Measurements from ENCODE around the gene AHCY.

DNA sequence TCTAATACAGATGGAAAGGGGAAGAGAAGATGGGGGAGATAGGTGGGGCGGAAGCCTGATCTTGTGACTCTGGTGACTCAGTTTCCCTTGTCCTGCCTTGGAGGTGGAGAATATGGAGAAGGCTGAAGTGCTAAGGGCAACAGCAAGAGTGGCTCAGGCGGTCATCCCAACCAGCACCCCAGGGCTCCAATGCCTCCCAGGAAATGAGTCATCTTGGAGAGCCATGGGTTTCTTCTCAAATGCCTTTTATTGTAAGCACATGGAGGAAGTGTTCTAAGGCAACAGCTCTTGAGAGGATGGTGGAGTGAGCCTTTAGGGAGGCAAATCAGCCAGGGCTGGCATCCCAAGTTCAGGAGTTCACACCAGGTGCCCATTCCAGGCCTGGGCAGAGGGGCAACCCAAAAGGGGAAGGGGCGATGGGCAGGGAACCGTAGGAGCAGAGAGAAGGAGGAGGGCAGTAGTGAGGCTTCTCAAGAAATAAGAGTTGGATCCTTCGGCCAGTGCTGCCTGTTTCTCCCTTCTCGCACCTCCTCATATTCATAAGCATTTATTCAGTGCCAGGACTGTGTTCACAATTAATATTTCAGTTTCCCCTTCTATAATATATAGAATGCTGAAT, 13.2 kb upstream of the AHCY start:
- TF ChIP-seq TAF1 (IDR thresholded peaks at IDR 0.05; ENCODE audit: borderline replicate concordance, low read depth, low read length) (no peak), POLR2A (IDR thresholded peaks at IDR 0.05; ENCODE audit: low read depth, low read length) (no peak), POLR2AphosphoS5 (IDR thresholded peaks at IDR 0.05; ENCODE audit: low read depth, low read length) (no peak)

Data from GM12892 (cell line).